Subcutaneous abdominal adipose tissue (tissue), 5 donors: ENCODE results near the gene UNC119B.
A peak's percentile ranks its signal among the peaks of the same experiment; 100 is the strongest.
"Not testable (repeated sequence)": the region's sequence is repeated elsewhere in the genome, so short reads cannot be mapped to it uniquely, and the experiment has no call there.

Experiments
- H3K27ac ChIP-seq: one replicate; pipeline ENCODE4 v1.7.0; 2013; ENCODE audit warnings: low read depth, mild to moderate bottlenecking, inconsistent platforms, low read length, moderate library complexity
- H3K27me3 ChIP-seq, 5 donors: one replicate each; pipeline ENCODE4 v1.7.0; 2013; ENCODE audit warnings: low read length in 5 of 5, inconsistent platforms in 1 of 5; ENCODE audit not compliant: control insufficient read depth in 5 of 5, insufficient read depth in 4 of 5
- H3K36me3 ChIP-seq, 5 donors: one replicate each; pipeline ENCODE4 v1.7.0; 2013; ENCODE audit warnings: low read length in 5 of 5; ENCODE audit not compliant: control insufficient read depth in 5 of 5, insufficient read depth in 5 of 5
- H3K4me1 ChIP-seq, 5 donors: one replicate each; pipeline ENCODE4 v1.7.0; 2013; ENCODE audit warnings: low read length in 5 of 5, mild to moderate bottlenecking in 3 of 5, moderate library complexity in 1 of 5; ENCODE audit not compliant: control insufficient read depth in 5 of 5, insufficient read depth in 5 of 5
- H3K4me3 ChIP-seq, 5 donors: one replicate each; pipeline ENCODE4 v1.7.0; 2013; ENCODE audit warnings: low read length in 5 of 5, low read depth in 1 of 5
- H3K9ac ChIP-seq, 5 donors: one replicate each; pipeline ENCODE4 v1.7.0; 2013; ENCODE audit warnings: low read length in 5 of 5, mild to moderate bottlenecking in 4 of 5, moderate library complexity in 3 of 5
- H3K9me3 ChIP-seq, 5 donors: one replicate each; pipeline ENCODE4 v1.7.0; 2013; ENCODE audit warnings: low read length in 5 of 5; ENCODE audit not compliant: control insufficient read depth in 5 of 5
- donor health status: healthy.
- donor health status: healthy.
- donor health status: healthy.
- donor health status: healthy.
- donor health status: healthy.

The UNC119B gene

GRCh38 chr12:120710031-120710804 lies at the start of gene UNC119B:
UNC119B (plus strand) TSS chr12:120710458; CDS start chr12:120710475, 17 bp downstream.
- H3K9ac ChIP-seq: peak within 1 kb of the TSS; percentile 68 to 93 (median 79)
- peak within 1 kb of the TSS; percentile 67 for H3K27ac ChIP-seq
- H3K9me3 ChIP-seq: no peaks in the 10 kb centered on the region
- peaks cover 2 to 26% (median 24%) of the 10 kb centered on the region in 5 donors for H3K4me1 ChIP-seq
- peak within 1 kb of the TSS; percentile 71 to 88 (median 84) for H3K4me3 ChIP-seq
- peaks cover 0 to 17% (median 10%) of the 10 kb centered on the region in 5 donors for H3K36me3 ChIP-seq
- no peaks in the 10 kb centered on the region for H3K27me3 ChIP-seq

- Histone ChIP-seq H3K9ac (no peak overlapping the region), H3K27me3 (peaks cover 0 to 6% (median 0%) of the 10 kb centered on the region in 5 donors), H3K4me3 (no peak overlapping the region), H3K27ac (no peak overlapping the region), H3K9me3 (no peaks in the 10 kb centered on the region), H3K36me3 (peaks cover 0 to 6% (median 0%) of the 10 kb centered on the region in 5 donors), H3K4me1 (peaks cover 0 to 11% (median 0%) of the 10 kb centered on the region in 5 donors)
These were observed 48.8 kb upstream of the UNC119B start for GRCh38 chr12:120661432-120661831.

GRCh38 chr12:120662879-120663278 lies 47.4 kb upstream of the UNC119B start:
- Histone ChIP-seq H3K4me1 (peaks cover 0 to 11% (median 0%) of the 10 kb centered on the region in 5 donors), H3K36me3 (peaks cover 0 to 6% (median 0%) of the 10 kb centered on the region in 5 donors), H3K9ac (no peak overlapping the region), H3K27me3 (peaks cover 0 to 6% (median 0%) of the 10 kb centered on the region in 5 donors), H3K9me3 (no peaks in the 10 kb centered on the region), H3K27ac (no peak overlapping the region), H3K4me3 (no peak overlapping the region)

GRCh38 chr12:120663741-120664140 lies 46.5 kb upstream of the UNC119B start:
- Histone ChIP-seq H3K27me3 (peaks cover 0 to 5% (median 0%) of the 10 kb centered on the region in 5 donors), H3K9ac (no peak overlapping the region), H3K27ac (no peak overlapping the region), H3K4me1 (peaks cover 0 to 9% (median 0%) of the 10 kb centered on the region in 5 donors), H3K36me3 (peaks cover 0 to 6% (median 0%) of the 10 kb centered on the region in 5 donors), H3K4me3 (no peak overlapping the region), H3K9me3 (no peaks in the 10 kb centered on the region)

DNA sequence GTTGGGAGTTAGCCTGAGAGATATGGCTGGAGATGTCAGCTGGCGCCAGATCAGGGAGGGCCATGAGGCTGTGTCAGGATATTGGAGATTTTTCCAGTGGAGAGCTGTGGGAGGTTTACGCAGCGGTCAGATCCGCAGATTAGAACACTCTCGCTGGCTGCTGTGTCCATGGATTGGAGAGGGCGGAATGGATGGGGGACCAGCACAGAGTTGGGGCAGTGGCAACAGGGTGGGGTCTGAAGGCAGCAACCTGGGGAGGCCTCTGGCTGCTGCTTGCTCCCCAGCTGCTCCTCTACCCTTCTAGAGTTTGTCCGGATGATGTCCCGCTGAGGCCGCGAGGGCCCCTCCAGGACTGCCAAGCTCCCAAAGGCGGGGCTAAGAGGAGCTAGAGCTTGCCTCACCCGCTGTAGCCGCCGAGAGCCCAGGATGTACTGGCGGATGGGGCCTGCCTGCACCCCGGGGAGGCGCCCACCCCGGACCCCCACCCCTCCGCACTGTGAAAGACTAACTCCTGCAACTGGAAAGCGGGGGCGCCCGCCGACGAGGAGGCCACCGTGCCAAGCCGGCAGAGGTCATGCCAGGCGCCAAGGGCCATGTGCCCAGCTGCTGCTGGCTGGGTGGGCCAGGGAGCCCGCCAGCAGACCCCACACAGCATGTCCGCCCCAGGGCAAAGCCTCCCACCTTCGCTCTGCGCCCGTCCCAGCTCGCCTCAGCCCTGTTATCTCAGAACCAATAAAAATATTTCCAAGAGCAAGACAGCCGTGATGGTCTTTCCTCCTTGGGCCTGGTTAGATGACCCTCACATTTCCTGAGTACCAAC lies 43.5 kb upstream of the UNC119B start:
- Histone ChIP-seq H3K27me3 (no peaks in the 10 kb centered on the region), H3K36me3 (peaks cover 0 to 1% (median 0%) of the 10 kb centered on the region in 5 donors), H3K4me1 (peaks cover 0 to 9% (median 7%) of the 10 kb centered on the region in 5 donors), H3K9ac (no peak overlapping the region), H3K4me3 (no peak overlapping the region), H3K9me3 (no peaks in the 10 kb centered on the region), H3K27ac (no peak overlapping the region)

DNA sequence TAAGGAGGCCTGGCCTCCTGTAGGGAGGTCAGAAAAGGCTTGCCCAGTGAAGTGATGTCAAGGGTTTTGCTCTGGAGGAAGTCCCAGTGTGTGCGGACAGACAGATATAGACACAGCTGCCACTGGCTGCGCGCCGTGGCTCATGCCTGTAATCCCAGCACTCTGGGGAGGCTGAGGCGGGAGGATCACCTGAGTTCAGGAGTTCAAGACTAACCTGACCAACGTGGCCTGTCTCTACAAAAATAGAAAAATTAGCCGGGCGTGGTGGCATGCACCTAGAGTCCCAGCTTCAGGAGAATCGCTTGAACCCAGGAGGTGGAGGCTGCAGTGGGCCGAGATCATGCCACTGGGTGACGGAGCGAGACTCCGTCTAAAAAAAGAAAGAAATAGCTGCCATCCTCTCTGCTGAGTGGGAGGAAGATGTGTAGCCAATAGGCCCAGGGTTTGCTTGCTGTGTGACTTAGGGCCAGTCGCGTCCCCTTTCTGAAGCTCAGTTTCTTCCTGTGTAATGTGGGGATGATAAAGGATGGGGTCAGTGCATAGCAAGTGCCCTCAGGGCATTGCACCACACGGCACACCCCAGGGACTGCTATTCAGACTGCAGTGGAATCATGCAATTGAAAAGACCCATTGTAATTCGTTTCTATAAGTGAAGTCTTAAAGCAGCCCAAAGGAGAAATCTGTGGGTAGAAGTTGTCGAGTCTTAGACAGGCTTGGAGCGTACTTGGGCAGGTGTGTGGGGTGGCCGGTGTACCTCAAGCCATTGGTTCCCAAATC lies 42.0 kb upstream of the UNC119B start:
- Histone ChIP-seq H3K4me1 (peaks cover 0 to 9% (median 7%) of the 10 kb centered on the region in 5 donors), H3K9me3 (no peaks in the 10 kb centered on the region), H3K36me3 (no peaks in the 10 kb centered on the region), H3K27ac (no peak overlapping the region), H3K27me3 (no peaks in the 10 kb centered on the region), H3K9ac (no peak overlapping the region), H3K4me3 (no peak overlapping the region)

GRCh38 chr12:120668868-120669840 lies 41.1 kb upstream of the UNC119B start:
- peak overlapping the region in 1 of 5 donors; percentile 30 for H3K9ac ChIP-seq
- no peaks in the 10 kb centered on the region for H3K9me3 ChIP-seq
- H3K4me3 ChIP-seq: peak overlapping the region in 1 of 5 donors; percentile 29
- no peak overlapping the region for H3K27ac ChIP-seq
- peaks cover 0 to 9% (median 7%) of the 10 kb centered on the region in 5 donors for H3K4me1 ChIP-seq
- no peaks in the 10 kb centered on the region for H3K27me3 ChIP-seq
- H3K36me3 ChIP-seq: no peaks in the 10 kb centered on the region

GRCh38 chr12:120670237-120670636 lies 40.0 kb upstream of the UNC119B start:
- H3K27ac ChIP-seq, H3K9me3 ChIP-seq, H3K36me3 ChIP-seq, H3K4me1 ChIP-seq, H3K4me3 ChIP-seq, H3K27me3 ChIP-seq, H3K9ac ChIP-seq: not testable (repeated sequence)

DNA sequence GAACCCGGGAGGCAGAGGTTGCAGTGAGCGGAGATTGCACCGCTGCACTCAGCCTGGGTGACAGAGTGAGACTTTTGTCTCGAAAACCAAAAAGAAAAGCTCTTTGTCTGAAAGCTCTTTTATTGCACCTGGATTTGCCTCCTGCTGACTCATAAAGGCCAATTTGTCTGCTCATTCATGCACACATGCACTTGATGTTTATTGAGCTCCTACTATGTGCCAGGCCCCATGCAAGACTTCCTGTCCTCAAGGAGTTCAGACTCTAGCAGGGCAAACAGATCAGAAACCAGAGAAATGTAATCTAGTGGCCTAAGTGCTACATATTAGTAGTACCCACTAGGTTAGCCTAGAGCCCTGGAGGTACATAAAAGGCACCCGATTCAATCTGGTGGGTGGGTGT lies 39.6 kb upstream of the UNC119B start:
- Histone ChIP-seq H3K27ac (no peak overlapping the region), H3K27me3 (no peaks in the 10 kb centered on the region), H3K4me1 (peaks cover 0 to 9% (median 7%) of the 10 kb centered on the region in 5 donors), H3K9me3 (no peaks in the 10 kb centered on the region), H3K4me3 (no peak overlapping the region), H3K36me3 (no peaks in the 10 kb centered on the region), H3K9ac (no peak overlapping the region)
